ENCODE measurements around the gene MAZ.
A peak's percentile ranks its signal among the peaks of the same experiment; 100 is the strongest.
"Not testable (repeated sequence)": the region's sequence is repeated elsewhere in the genome, so short reads cannot be mapped to it uniquely, and the experiment has no call there.

Gene MAZ

DNA sequence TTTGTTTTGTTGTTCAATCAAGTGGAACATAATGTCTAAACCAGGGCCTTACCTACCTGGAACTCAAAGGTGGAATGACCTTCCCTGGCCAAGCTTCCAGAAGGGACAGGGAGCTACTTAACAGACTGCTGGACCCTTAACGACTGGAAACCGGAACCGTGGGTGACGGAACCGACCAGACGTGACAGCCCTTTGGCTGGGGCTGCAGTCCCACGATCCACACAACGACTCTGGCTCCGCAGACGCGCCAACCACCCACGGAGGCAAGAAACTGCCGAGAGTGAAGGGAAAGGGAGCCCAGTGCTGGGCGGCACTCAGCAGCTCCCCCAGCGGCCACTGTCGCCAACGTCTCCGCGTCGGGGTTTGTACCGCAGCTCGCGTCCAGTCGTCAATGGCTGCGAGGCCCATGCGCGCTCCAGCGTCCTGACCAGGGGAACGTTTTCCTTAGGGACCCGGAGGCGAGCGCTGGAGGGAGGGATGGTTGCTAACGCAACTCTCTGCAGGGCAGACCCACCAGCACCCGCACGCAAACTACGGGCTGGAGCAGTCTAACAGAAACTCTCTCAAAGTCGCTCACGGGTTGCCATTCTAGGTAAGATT is 21.3 kb upstream of the MAZ start:
- no peak for DNase-seq

DNA sequence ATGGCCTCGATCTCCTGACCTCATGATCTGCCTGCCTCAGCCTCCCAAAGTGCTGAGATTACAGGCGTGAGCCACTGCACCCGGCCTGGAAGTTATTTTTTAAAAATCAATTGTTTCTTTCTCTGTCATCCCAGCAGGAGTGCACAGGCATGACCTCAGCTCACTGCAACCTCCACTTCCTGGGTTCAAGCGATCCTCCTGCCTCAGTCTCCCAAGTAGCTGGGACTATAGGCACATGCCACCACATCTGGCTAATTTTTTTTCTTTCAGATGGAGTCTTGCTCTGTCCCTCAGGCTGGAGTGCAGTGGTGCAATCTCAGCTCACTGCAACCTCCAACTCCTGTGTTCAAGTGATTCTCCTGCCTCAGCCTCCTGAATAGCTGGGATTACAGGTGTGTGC is 19.2 kb upstream of the MAZ start:
- DNase-seq, result not testable (repeated sequence)

DNA sequence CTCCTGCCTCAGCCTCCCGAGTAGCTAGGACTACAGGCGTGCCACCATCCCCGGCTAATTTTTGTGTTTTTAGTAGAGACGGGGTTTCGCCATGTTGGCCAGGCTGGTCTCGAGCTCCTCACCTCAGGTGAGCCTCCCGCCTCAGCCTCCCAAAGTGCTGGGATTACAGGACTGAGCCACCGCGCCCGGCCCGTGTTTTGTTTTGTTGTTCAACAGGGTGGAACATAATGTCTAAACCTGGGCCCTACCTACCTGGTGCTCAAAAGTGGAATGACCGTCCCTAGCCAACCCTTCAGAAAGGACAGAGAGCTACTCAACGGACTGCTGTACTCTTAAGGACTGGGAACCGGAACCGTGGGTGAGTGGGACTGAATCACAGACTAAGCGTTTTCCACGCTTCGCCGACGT is 16.6 kb upstream of the MAZ start:
- no peak for DNase-seq

DNA sequence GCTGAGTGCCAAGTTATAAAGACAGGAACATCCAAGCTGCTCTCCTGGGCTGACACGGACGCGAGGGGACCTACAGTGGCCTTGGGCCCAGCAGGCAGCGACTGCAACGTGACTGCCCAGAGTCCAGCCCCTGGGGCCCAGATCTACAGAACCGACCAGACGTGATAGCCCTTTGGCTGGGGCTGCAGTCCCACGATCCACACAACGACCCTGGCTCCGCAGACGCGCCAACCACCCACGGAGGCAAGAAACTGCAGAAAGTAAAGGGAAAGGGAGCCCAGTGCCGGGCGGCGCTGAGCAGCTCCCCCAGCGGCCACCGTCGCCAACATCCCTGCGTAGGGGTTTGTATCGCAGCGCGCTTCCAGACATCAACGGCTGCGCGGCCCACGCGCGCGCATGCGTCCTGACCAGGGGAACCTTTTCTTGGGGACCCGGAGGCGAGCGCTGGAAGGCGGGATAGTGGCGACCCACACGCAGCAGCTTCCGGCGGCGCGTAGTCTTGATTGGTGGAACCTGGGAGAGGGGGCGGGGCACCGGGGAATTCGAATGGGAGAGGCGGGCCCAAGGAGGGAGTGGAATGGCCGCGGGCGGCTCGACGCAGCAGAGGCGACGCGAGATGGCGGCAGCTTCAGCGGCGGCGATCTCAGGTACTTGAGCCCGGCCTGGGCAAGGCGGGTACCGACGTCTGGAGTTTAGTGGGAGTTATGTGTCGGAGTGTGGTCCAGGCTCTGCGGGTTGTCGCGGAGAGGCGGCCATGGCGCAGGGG is 16.0 kb upstream of the MAZ start, which contains the start of gene KIF22:
TSS of gene KIF22 (plus strand) at position 569 of the 766 bp plus-strand sequence. CDS start at position 578, 9 bp downstream.
- DNase-seq, result peak; percentile 96 to 99

DNA sequence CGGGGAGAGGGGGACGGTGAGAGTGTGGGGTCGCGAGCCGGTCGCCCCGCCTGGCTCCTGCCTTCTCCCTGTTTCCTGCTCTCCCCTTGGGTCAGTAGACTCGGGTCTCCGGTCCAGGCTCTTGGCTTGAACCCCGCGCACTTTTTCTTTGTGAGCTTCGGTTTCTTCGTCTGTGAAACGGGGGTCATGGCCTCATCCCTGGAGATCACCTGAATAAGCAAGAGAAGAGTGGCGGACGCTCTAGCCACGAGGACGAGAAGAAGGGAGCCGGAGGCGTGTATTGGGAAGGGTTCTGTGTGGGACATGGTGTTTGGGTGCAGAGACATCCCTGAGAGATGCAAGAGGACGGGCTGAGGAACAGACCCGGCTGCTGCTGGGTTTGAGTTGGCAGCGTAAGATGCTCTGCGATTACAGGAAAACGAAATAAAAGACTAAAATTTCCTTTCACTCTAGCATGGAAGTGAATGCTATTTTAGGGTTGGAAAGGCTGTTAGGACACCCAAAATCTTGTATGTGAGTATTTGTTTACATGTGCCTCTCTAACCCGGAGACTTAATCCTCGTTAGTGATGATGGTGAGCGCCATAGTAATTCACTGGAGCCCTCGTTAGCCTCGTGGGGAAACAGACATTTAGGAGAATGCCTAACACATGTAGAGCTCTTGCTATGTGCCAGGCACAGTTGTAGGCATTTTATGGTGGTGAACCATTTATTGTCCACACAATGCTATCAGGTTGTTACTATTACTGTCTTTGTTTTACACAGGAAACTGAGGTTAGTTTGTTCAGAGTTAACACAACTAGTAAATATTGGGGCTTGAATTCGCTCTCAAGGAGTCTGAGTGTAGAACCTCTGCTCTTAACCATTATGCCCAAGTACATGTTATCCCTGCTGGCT is 15.1 kb upstream of the MAZ start:
- DNase-seq, result no peak

DNA sequence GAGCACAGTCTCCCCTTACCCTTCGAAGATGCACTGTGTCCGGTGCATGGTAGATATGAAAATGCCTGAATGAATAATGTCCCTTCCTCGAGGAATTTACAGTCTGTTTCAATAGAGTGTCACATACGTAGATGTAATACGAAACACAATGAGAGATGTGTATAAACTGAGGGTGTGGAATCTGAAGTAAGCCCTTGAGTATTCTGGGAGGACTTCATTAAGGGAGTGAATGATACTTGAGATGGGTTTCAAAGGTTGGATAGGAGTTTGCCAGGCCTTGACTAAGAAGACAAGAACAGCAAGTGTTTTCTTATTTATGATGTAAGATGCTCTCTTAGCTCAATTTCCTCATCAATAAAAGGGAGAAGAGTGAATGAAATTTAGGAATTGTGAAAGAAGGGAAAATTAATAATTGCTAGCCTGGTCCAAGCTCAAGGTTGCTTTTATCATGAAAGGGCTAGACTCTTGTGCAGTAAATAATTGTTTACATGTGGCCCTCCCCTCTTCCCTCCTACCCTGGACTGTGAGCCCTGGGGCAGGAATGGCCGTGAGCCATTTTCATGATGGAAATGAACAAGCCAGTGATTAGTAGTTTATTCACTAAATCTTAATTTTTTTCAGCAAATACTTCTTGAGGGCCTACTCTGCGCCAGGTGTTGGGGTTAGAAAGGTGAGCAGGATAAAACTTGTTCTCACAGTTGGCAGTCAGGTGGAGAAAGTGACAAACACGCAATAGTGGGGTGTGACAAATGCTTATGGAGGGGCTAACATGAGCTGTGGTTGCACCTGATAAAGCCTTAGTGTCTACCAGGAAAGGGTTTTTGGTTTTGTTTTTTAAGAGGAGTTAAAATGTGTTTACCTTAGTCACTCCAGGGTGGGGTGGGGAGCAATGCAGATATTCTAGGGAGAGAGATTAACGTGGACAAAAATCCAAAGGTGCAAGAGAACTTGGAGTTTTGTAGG is 14.2 kb upstream of the MAZ start:
- no peak for DNase-seq

DNA sequence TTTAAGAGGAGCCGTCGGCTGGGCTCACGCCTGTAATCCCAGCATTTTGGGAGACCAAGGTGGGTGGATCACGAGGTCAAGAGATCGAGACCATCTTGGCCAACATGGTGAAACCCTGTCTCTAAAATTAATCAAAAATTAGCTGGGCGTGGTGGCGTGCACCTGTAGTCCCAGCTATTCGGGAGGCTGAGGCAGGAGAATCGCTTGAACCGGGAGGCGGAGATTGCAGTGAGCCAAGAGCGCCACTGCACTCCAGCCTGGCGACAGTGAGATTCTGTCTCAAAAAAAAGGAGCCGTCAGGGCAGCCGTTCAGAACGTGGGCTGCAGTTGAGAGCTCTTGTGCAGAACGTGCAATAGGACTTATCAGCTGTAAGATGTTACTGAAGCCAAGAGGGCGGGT is 13.2 kb upstream of the MAZ start:
- DNase-seq, result not testable (repeated sequence)

DNA sequence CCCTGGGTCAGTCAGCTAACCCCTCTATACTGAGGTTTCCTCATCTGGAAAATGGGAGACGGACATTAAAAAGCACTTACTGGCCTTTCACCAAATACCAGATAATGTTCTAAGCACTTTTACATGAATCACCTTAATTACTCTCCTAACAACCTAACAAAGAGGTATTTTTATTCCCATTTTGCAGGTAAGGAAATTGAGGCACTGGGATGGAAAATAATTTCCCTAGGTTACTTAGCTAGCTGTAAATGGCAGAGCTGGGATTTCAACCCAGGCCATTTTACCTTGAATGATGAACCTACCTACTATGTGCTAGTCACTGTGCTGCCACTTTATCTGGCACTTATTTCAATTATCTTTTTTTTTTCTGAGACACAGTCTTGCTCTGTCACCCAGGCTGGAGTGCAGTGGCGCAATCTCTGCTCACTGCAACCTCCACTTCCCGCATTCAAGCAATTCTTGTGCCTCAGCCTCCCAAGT is 12.1 kb upstream of the MAZ start:
- DNase-seq, result no peak

DNA sequence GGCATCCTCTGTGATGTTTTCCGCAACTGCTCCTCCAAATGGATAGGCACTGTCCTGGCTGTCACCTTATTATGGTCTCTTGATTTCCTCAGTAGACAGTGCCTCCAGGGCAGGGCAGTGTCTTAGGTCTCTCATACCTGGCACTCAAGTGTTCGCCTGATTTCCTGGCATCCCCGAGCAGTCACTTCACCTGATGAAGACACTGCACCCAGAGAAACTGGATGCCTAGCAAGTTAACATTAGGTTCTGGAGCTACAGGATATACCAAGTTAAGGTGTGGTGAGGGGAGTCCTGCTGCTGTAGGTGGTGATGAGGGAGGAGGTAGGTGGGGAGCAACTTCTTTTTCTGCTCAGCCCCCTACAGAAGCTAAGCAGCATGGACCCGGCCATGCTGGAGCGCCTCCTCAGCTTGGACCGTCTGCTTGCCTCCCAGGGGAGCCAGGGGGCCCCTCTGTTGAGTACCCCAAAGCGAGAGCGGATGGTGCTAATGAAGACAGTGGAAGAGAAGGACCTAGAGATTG is 3.9 kb upstream of the MAZ start:
- DNase-seq, result no peak

DNA sequence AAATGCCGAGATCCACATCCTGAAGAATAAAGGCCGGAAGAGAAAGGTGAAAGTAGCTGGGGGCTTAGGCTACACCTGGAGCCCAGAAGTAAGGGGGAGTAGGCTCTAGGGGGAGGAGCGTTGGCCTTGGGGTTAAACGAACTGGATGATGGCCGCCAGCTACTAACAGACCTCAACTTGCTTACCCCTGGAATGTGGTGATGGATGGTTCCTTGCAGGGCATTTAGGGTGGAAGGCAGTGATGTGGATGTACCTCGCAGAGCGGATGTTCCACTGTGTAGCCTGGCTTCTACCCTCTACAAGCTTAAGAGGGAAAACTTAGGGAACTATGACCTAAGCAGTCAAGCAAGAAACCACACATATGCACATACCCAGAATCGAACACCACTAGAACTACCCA is 2.3 kb upstream of the MAZ start:
- no peak for DNase-seq

DNA sequence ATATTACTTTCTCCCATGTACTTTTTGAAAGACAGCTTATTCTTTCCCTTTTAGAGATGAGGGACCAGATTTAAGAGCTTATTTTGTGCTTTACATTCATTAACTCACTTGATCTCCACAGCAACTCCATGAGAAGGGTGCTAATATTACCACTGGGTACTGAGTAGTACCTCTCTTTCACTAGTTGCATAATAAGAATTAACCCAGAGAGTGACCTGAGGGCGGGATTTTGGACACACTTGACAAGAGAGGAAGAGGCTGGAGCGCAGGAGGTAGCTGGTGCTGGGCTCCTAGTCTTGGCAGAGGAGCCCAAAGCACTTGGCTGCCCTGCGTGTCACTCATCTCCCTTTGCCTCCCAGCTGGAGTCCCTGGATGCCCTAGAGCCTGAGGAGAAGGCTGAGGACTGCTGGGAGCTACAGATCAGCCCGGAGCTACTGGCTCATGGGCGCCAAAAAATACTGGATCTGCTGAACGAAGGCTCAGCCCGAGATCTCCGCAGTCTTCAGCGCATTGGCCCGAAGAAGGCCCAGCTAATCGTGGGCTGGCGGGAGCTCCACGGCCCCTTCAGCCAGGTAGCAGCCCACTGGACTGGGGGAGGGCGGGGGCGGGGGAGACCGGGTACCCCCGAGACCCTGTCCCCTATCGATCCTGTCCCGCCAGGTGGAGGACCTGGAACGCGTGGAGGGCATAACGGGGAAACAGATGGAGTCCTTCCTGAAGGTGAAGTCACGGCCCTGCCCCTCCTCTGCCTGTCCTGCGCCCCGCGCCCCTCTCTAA is 1.7 kb upstream of the MAZ start:
- DNase-seq, result peak in 1 of 2 experiments; percentile 59

DNA sequence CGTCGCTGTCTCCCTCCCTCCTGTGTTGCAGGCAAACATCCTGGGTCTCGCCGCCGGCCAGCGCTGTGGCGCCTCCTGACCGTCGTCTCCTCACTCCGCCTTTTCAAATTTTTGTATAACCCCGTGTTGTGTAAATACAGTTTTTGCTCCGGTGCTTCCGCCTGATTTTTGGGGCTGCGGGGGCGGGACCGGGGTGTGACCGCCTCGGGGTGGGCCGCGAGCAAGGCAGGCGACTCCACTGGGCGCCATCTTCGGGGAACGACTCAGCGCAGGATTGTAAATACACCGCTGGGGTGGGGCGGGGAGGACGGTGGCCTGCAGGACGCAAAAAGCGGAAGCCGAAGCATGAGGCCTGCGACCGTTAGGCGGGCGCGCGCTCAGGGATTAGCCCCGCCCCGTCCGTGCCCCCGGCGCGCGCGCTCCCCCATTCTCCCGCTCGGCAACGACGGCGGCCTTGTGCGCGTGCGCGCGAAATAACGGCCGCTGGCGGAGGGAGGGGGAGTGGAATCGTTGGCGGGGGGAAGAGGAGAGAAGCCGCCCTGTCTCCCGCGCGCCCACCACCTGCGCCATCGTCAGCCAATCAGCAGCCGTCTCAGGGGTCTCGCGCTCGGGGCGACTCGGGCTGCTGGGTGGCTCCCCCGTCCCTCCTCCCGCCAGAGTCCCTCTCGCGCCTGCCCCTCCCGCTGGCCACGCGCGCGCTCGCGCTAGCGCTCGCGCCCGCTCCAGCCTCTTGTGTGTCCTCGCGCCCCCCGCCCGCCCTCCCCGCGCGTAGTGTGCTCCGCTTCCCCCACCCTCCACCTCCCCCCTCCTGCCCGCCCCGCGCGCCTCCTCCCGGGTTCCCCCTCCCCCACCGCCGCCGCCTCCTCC is 864 bp upstream of the MAZ start:
- peak; percentile 97 to 98 for DNase-seq

DNA sequence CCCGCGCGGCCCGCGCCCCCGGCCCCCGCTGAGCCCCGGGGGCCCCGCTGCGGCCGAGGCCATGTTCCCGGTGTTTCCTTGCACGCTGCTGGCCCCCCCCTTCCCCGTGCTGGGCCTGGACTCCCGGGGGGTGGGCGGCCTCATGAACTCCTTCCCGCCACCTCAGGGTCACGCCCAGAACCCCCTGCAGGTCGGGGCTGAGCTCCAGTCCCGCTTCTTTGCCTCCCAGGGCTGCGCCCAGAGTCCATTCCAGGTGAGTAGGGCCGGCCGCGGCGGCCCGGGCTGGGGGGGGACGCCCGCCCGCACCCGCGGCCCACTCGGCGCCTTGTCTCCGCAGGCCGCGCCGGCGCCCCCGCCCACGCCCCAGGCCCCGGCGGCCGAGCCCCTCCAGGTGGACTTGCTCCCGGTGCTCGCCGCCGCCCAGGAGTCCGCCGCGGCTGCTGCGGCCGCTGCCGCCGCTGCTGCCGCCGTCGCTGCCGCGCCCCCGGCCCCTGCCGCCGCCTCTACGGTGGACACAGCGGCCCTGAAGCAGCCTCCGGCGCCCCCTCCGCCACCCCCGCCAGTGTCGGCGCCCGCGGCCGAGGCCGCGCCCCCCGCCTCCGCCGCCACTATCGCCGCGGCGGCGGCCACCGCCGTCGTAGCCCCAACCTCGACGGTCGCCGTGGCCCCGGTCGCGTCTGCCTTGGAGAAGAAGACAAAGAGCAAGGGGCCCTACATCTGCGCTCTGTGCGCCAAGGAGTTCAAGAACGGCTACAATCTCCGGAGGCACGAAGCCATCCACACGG is 504 bp downstream of the MAZ start:
- DNase-seq, result peak in 1 of 2 experiments; percentile 77

DNA sequence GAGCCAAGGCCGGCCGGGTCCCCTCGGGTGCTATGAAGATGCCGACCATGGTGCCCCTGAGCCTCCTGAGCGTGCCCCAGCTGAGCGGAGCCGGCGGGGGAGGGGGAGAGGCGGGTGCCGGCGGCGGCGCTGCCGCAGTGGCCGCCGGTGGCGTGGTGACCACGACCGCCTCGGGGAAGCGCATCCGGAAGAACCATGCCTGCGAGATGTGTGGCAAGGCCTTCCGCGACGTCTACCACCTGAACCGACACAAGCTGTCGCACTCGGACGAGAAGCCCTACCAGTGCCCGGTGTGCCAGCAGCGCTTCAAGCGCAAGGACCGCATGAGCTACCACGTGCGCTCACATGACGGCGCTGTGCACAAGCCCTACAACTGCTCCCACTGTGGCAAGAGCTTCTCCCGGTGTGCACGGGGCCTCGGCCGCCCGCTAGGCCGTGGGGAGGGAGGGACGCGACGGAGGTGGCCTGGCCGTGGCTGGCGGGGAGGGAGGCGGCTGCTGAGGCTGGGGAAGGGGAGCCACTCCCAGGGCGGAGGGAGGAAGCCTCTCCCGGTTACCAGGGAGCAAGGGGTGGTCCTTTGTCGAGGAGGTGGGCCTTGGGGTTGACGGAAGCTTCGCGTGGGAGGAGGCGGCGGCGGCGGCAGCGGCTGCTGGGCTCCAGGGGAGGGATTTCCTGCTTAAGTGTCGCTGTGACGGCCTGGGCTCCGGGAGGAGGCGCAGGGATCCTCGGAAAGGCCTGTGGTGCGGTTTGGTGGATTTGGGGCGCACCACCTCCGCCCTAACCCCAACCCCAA is 1.3 kb downstream of the MAZ start:
- DNase-seq, result peak; percentile 84 to 86

DNA sequence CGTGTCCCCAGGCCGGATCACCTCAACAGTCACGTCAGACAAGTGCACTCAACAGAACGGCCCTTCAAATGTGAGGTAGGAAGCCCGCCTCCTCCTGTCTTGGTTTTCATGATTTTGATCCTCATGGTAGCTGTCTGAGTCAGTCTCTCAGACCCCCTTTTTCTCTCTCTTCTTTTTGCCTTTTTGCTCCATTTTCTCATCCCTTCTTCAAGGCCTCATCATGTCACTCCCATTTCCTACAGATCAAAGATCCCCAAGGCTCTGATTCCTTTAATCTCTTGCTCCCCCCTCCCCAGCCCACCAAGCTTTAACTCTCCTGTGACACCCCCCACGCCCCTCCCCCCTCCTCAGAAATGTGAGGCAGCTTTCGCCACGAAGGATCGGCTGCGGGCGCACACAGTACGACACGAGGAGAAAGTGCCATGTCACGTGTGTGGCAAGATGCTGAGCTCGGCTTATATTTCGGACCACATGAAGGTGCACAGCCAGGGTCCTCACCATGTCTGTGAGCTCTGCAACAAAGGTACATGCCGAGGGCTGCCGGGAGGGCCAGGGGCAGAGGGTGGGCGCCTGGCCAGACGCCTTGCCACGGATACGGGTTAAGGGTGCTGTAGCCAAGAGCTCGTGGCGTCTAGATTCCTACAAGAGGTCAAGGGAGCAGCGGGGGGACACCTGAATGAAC is 2.0 kb downstream of the MAZ start:
- DNase-seq, result no peak

DNA sequence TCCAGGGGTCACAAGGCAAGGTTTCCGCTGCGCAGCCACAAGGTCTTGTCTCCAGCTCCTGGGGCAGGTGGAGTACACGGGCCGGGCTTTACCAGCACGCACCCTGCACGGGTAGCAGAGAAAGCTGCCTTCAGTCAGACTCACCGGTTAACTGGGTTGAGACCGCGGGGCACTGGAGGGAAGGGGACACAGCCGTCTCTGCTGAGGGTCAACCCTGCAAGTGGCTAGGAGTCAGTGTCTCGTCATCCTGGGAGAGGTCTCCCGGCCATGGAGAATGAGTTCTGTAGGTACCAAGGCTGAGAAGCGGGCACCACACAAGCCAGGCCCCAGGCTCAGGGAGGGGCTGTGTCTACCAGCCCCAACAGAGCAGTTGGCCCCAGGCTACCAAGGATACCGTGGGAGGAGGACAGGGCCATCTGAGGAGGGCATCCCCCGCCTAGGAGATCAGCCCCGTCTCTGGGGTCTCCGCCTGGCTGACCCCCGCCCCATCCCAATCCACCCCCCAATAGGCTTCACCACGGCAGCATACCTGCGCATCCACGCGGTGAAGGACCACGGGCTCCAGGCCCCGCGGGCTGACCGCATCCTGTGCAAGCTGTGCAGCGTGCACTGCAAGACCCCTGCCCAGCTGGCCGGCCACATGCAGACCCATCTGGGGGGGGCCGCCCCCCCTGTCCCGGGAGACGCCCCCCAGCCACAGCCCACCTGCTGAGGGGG is 2.9 kb downstream of the MAZ start:
- no peak for DNase-seq

All from NCI-H446 (cell line).